DOHH2 (cell line): Measurements from ENCODE around the gene EPG5.
"Not testable (repeated sequence)": the region's sequence is repeated elsewhere in the genome, so short reads cannot be mapped to it uniquely, and the experiment has no call there.

Source experiments
- H3F3A ChIP-seq: fragments of 200-600 bp; sonication (generic), shearing (Covaris generic); 2 replicates; pipeline ENCODE4 v1.6.0; 2016; ENCODE audit warnings: antibody characterized with exemption, mild to moderate bottlenecking; ENCODE audit not compliant: control insufficient read depth, insufficient read depth
- H3K27ac ChIP-seq: fragments of 200-600 bp; sonication (generic); 2 replicates; pipeline ENCODE4 v1.5.1; 2014; ENCODE audit warnings: low read depth, mild to moderate bottlenecking, low read length, moderate library complexity
- H3K27me3 ChIP-seq: fragments of 200-600 bp; sonication (generic); 2 replicates; pipeline ENCODE4 v1.6.1; 2014; ENCODE audit warnings: mild to moderate bottlenecking, low read length, mixed read lengths; ENCODE audit not compliant: control insufficient read depth
- H3K36me3 ChIP-seq: fragments of 200-600 bp; sonication (generic); 2 replicates; pipeline ENCODE4 v1.6.1; 2014; ENCODE audit warnings: mild to moderate bottlenecking, low read length, moderate library complexity, mixed read lengths; ENCODE audit not compliant: control insufficient read depth
- H3K4me1 ChIP-seq: fragments of 200-600 bp; sonication (generic); 2 replicates; pipeline ENCODE4 v1.6.1; 2014; ENCODE audit warnings: mild to moderate bottlenecking, low read length, mixed read lengths; ENCODE audit not compliant: control insufficient read depth
- H3K4me2 ChIP-seq: fragments of 200-600 bp; sonication (generic); 2 replicates; pipeline ENCODE4 v1.6.0; 2014; ENCODE audit warnings: mild to moderate bottlenecking, low read length, moderate library complexity
- H3K4me3 ChIP-seq: fragments of 200-600 bp; sonication (generic); 2 replicates; pipeline ENCODE4 v1.5.1; 2014; ENCODE audit warnings: mild to moderate bottlenecking, low read length, mixed read lengths
- H3K79me2 ChIP-seq: fragments of 200-600 bp; sonication (generic); 2 replicates; pipeline ENCODE4 v1.6.1; 2014; ENCODE audit warnings: mild to moderate bottlenecking, low read length, mixed read lengths; ENCODE audit not compliant: control insufficient read depth
- H3K9me2 ChIP-seq: fragments of 200-600 bp; sonication (generic); replicated peaks from 2 replicates; pipeline ENCODE4 v1.6.1; 2014; ENCODE audit warnings: mild to moderate bottlenecking, low read length, mixed read lengths; ENCODE audit not compliant: control insufficient read depth
- H3K9me3 ChIP-seq: fragments of 200-600 bp; sonication (generic); 2 replicates; pipeline ENCODE4 v1.6.1; 2014; ENCODE audit warnings: antibody characterized with exemption, low read length, mixed read lengths; ENCODE audit not compliant: control insufficient read depth, insufficient read depth
- H4K20me1 ChIP-seq: fragments of 200-600 bp; sonication (generic); 2 replicates; pipeline ENCODE4 v1.6.0; 2014; ENCODE audit warnings: low read depth, mild to moderate bottlenecking, antibody characterized with exemption, low read length, moderate library complexity; ENCODE audit not compliant: control insufficient read depth, insufficient read depth
- EZH2phosphoT487 ChIP-seq: fragments of 200-600 bp; sonication (generic); IDR thresholded peaks from 2 replicates; pipeline ENCODE4 v1.6.1; 2017; ENCODE audit warnings: borderline replicate concordance, mild to moderate bottlenecking, antibody characterized with exemption, low read length, moderate library complexity, mixed read lengths
- TF ChIP-seq, protein P1 (sequence below): fragments of 200-600 bp; sonication (generic); IDR thresholded peaks from one replicate; pipeline ENCODE4 v1.5.1; 2014; ENCODE audit warnings: antibody characterized with exemption, mild to moderate bottlenecking, low read depth, low read length; ENCODE audit not compliant: poor library complexity, severe bottlenecking

EPG5 gene

DNA sequence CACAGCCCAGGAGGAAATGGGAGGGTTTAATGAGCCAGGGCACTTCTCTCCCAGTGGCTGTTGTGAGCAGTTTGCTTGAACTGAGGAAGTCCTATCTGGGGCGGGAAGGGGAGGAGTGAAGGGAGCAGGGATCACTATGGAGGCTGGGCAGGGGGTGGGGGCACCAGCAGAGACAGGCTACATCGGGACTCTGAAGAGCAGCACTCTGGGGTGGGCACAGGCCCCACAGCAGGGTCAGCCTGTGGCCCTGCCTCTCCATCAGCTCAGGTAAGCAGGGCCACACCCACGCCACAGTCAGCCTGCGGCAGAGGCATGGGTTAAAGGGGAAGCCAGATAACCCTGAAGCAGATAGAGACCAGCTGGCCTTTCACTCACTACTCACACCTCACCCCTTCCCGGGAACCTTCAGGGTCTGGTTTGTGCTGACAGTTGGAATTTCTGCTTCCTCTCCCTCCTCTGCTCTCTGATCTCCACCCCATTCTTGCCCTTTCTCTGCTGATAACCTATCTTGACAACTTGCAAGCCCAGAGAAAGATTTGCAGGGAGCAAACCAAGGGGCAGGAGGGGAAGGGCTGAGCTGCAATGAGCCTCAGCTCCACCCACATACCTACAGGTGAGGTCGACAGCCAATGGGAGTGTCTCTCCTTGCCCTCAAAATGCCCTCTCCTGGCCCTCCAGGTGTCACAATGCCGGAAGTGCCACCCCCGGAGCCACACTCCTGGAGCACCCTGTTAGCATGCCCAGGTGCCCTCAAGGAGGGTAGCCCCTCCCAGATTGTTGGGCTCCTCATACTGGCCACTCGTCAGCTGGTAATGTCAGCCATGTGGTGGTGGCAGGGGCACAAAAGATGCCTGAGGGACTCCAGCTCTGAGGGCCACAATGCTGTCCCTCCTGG lies 138.0 kb downstream of the EPG5 start:
- Histone ChIP-seq H3K27me3 (no peaks in the 10 kb centered on the region), H3K9me3 (no peaks in the 10 kb centered on the region), H3K36me3 (no peaks in the 10 kb centered on the region), H3K4me3 (no peak overlapping the region), H3F3A (no peaks in the 10 kb centered on the region), H3K4me2 (no peak overlapping the region), H4K20me1 (no peaks in the 10 kb centered on the region), H3K79me2 (no peaks in the 10 kb centered on the region), H3K9me2 (no peaks in the 10 kb centered on the region), H3K27ac (no peak overlapping the region), H3K4me1 (peaks cover 25% of the 10 kb centered on the region)
- TF ChIP-seq, protein P1, sequence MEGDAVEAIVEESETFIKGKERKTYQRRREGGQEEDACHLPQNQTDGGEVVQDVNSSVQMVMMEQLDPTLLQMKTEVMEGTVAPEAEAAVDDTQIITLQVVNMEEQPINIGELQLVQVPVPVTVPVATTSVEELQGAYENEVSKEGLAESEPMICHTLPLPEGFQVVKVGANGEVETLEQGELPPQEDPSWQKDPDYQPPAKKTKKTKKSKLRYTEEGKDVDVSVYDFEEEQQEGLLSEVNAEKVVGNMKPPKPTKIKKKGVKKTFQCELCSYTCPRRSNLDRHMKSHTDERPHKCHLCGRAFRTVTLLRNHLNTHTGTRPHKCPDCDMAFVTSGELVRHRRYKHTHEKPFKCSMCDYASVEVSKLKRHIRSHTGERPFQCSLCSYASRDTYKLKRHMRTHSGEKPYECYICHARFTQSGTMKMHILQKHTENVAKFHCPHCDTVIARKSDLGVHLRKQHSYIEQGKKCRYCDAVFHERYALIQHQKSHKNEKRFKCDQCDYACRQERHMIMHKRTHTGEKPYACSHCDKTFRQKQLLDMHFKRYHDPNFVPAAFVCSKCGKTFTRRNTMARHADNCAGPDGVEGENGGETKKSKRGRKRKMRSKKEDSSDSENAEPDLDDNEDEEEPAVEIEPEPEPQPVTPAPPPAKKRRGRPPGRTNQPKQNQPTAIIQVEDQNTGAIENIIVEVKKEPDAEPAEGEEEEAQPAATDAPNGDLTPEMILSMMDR: no peak
- TF ChIP-seq EZH2phosphoT487: no peak

DNA sequence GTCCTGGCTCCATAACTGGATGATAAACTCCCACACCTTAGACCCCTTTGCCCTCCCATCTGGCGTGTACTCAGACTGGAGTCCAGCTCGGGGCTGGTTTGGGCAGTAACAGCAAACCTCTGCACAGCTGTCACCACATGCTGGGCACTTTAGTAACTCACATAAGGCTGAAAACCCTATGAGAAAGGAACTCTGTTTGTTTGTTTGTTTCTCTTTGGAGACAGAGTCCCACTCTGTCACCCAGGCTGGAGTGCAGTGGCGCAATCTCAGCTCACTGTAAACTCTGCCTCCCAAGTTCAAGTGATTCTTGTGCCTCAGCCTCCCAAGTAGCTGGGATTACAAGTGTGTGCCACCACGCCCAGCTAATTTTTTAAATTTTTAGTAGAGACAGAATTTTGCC lies 140.4 kb downstream of the EPG5 start:
- not testable (repeated sequence) for H3K79me2 ChIP-seq, H3K27me3 ChIP-seq, H3K4me2 ChIP-seq, H3F3A ChIP-seq, H3K9me2 ChIP-seq, H3K4me3 ChIP-seq, H3K36me3 ChIP-seq, H4K20me1 ChIP-seq, H3K9me3 ChIP-seq, H3K27ac ChIP-seq
- H3K4me1 ChIP-seq: peaks cover 25% of the 10 kb centered on the region

DNA sequence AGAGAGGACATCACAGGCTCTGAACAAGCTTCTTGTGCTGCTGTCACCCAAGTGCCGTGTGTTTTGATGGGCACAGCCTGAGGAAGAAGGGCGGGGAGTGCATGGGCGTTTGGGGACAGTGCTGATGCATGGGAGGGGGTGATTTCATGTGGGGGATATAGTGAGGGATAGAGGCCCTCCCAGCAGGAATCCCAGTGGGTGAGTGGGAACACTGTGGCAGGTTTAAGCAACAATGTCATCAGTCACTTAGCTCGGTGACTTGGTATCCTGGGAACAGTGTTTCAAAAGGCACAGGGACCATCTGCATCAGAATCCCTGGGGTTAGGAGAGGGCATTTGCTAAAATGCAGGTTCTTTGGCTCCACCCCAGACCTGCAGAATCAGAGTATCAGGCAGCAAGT lies 141.0 kb downstream of the EPG5 start:
- Histone ChIP-seq H3K27me3 (peaks cover 9% of the 10 kb centered on the region), H3K9me2 (no peaks in the 10 kb centered on the region), H3K79me2 (no peaks in the 10 kb centered on the region), H3K36me3 (no peaks in the 10 kb centered on the region), H3K9me3 (no peaks in the 10 kb centered on the region), H3K4me1 (peaks cover 25% of the 10 kb centered on the region), H3K4me3 (no peak overlapping the region), H4K20me1 (no peaks in the 10 kb centered on the region), H3K27ac (no peak overlapping the region), H3K4me2 (no peak overlapping the region), H3F3A (no peaks in the 10 kb centered on the region)
- no peak for TF ChIP-seq EZH2phosphoT487
- TF ChIP-seq, protein P1: no peak

DNA sequence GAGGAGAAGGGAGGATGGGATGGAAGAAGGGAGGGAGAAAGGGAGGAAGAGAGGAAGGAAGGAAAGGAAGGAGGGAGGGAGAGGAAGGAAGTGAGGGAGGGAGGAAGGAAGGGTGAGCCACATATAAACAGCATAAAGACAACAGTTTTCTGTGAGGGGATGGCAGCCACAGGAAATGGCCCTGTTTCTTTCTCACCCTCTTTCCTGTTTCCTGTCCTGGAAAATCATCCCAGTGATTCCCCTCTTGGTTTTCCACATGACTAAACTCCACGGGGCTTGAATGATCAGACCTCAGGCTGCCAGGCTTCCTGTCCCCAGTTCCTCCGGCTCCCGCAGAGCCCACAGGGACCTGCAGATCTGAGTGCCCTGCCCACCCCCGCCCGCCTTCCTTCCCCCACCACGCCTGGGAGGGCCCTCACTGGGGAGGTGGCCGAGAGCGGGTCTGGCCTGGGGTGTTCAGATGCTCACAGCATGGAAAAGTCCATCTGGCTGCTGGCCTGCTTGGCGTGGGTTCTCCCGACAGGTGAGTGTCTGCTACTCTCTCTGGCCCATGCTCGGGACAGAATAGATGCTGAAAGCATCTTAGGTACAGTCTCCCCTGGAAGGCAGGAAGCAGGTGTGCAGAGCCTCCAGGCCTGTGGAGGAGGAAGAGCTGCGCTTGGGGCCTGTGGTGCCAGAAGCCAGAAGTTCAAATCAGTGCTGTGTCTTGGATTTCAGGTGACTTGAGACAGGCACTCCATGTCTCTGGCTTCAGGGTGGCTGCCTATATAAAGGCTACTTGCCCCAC lies 141.7 kb downstream of the EPG5 start, which contains the start of gene SIGLEC15:
Gene SIGLEC15 (plus strand): TSS at position 418 of the 787 bp plus-strand sequence. CDS start 54 bp downstream, at position 472.
- H3K9me3 ChIP-seq: no peaks in the 10 kb centered on the region
- H3K27me3 ChIP-seq: peaks cover 9% of the 10 kb centered on the region
- H3F3A ChIP-seq: no peaks in the 10 kb centered on the region
- H3K4me1 ChIP-seq: peaks cover 25% of the 10 kb centered on the region
- TF ChIP-seq EZH2phosphoT487: no peak
- TF ChIP-seq, protein P1: no peak
- no peaks in the 10 kb centered on the region for H3K9me2 ChIP-seq
- no peaks in the 10 kb centered on the region for H3K79me2 ChIP-seq
- no peak within 1 kb of the TSS for H3K27ac ChIP-seq
- H3K4me2 ChIP-seq: peak within 1 kb of the TSS; percentile 22; the same call in 1 of the 2 replicates
- H3K4me3 ChIP-seq: no peak within 1 kb of the TSS
- H4K20me1 ChIP-seq: no peaks in the 10 kb centered on the region
- no peaks in the 10 kb centered on the region for H3K36me3 ChIP-seq
